ENCODE results near the gene RFXANK. TPM values are rescaled to one million over a fixed set of nuclear protein-coding genes. Genes with fewer than 3 reads are reported as not detected.

Gene RFXANK
- total and polyA plus RNA-seq, 9 of the 15 experiments (the other 6 are each of a cell fraction or from before 2014, with no cell fraction given) = 68.6 to 181 (median 150) TPM

- TF ChIP-seq CUX1 (CRISPR knock-in tag; IDR thresholded peaks at IDR 0.05) = no peak
- TF ChIP-seq TRIM28 (IDR thresholded peaks at IDR 0.05) = no peak
- TF ChIP-seq SNRNP70 (optimal IDR thresholded peaks at IDR 0.05; ENCODE audit: low read depth, low read length) = no peak
- peak; percentile 68 for TF ChIP-seq MAX (CRISPR knock-in tag; IDR thresholded peaks at IDR 0.05)
- no peak for TF ChIP-seq ZNF280B (CRISPR knock-in tag; IDR thresholded peaks at IDR 0.05)
- TF ChIP-seq MBD2 (IDR thresholded peaks at IDR 0.05; ENCODE audit: borderline replicate concordance, low read depth) = no peak
- no peak for TF ChIP-seq TCF7 (IDR thresholded peaks at IDR 0.05; ENCODE audit: borderline replicate concordance)
- peak; percentile 74 for TF ChIP-seq RBM25 (IDR thresholded peaks at IDR 0.05; ENCODE audit: low read depth, low read length, severe bottlenecking)
- no peak for TF ChIP-seq CHD1 (IDR thresholded peaks at IDR 0.05; ENCODE audit: low read length)
- TF ChIP-seq FIP1L1 (IDR thresholded peaks at IDR 0.05; ENCODE audit: low read depth, low read length, poor library complexity, severe bottlenecking) = no peak
- no peak for TF ChIP-seq ARNT (IDR thresholded peaks at IDR 0.05)
- no peak for TF ChIP-seq PURB (CRISPR knock-in tag; IDR thresholded peaks at IDR 0.05; ENCODE audit: low read depth)
- no peak for TF ChIP-seq PHB2 (IDR thresholded peaks at IDR 0.05; ENCODE audit: low read depth)
- no peak for TF ChIP-seq GATAD2A (IDR thresholded peaks at IDR 0.05)
- TF ChIP-seq KAT8 (IDR thresholded peaks at IDR 0.05; ENCODE audit: low read depth) = no peak
- no peak for TF ChIP-seq NR2F6 (CRISPR knock-in tag; IDR thresholded peaks at IDR 0.05)
- peak; percentile 70 for TF ChIP-seq TFAP4 (CRISPR knock-in tag; IDR thresholded peaks at IDR 0.05; ENCODE audit: borderline replicate concordance)
- TF ChIP-seq SMARCB1 (IDR thresholded peaks at IDR 0.05; ENCODE audit: insufficient read length, low read depth) = no peak
- no peak for TF ChIP-seq DMBX1 (CRISPR knock-in tag; IDR thresholded peaks at IDR 0.05; ENCODE audit: borderline replicate concordance)
Measured at GRCh38 chr19:19214892-19215291, 22.8 kb downstream of the RFXANK start (continued).

All from K562 (cell line).